Measurements from ENCODE around the gene KLF15.

DNA sequence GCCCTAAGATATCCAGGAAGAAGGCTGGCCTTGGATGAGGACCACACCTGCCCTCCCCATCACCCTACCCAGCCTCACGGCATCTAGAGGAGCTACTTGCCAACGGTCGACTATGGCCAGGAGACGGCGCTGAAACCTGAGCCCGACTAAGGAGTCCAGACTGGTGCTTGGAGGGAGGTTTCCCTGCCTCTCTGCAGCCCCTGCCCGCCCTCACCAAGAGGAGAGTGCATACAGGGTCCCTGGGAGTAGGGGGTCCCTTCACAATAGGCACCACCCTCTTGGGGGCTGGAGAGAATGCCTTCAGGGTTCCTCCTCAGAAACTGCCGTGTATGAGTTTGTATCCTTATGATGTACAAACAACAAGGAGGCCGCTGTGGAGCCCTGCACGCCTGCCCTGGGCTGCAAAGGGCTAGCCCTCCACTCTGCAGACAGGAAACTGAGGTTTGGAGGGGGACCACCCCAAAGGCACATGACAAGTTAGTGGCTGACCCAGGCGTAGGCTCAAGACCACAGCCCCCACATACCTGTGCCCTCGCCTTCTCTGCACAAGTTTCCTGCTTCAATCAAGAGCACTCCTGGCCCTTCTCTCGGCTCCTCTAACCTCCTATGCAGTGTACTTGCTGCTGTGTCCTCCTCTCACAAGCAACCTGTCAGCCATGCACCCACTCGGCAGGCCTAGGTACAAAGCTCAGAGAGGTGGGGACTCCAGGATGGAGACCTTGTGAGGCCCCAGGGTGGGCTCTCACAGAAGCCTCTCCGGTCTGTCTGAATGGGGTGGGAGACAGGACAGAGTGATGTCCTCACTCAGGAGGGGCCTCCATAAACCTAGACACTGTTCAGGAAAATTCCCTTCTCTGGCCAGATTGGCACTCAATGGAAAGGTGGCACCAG is 7.4 kb downstream of the KLF15 start:
- TF ChIP-seq ATF3 (CRISPR knock-in tag; conservative IDR thresholded peaks at IDR 0.05) (no peak), CTCF (IDR thresholded peaks at IDR 0.05) (no peak), USF2 (CRISPR knock-in tag; IDR thresholded peaks at IDR 0.05) (no peak), PRDM15 (CRISPR knock-in tag; IDR thresholded peaks at IDR 0.05) (no peak), CBFB (CRISPR knock-in tag; IDR thresholded peaks at IDR 0.05; ENCODE audit: low read depth) (no peak), NR2C2 (CRISPR knock-in tag; IDR thresholded peaks at IDR 0.05) (no peak), SMAD3 (CRISPR knock-in tag; IDR thresholded peaks at IDR 0.05; ENCODE audit: borderline replicate concordance) (no peak), NFE2L1 (CRISPR knock-in tag; IDR thresholded peaks at IDR 0.05) (no peak), MYBL2 (CRISPR knock-in tag; IDR thresholded peaks at IDR 0.05) (no peak), TCF7 (CRISPR knock-in tag; IDR thresholded peaks at IDR 0.05; ENCODE audit: low read depth) (no peak), ZNF317 (CRISPR knock-in tag; IDR thresholded peaks at IDR 0.05; ENCODE audit: borderline replicate concordance, low read depth) (no peak), ZBTB21 (CRISPR knock-in tag; IDR thresholded peaks at IDR 0.05; ENCODE audit: borderline replicate concordance) (no peak), IRF2 (CRISPR knock-in tag; IDR thresholded peaks at IDR 0.05; ENCODE audit: borderline replicate concordance, low read depth) (no peak)
- TF ChIP-seq, protein P1, sequence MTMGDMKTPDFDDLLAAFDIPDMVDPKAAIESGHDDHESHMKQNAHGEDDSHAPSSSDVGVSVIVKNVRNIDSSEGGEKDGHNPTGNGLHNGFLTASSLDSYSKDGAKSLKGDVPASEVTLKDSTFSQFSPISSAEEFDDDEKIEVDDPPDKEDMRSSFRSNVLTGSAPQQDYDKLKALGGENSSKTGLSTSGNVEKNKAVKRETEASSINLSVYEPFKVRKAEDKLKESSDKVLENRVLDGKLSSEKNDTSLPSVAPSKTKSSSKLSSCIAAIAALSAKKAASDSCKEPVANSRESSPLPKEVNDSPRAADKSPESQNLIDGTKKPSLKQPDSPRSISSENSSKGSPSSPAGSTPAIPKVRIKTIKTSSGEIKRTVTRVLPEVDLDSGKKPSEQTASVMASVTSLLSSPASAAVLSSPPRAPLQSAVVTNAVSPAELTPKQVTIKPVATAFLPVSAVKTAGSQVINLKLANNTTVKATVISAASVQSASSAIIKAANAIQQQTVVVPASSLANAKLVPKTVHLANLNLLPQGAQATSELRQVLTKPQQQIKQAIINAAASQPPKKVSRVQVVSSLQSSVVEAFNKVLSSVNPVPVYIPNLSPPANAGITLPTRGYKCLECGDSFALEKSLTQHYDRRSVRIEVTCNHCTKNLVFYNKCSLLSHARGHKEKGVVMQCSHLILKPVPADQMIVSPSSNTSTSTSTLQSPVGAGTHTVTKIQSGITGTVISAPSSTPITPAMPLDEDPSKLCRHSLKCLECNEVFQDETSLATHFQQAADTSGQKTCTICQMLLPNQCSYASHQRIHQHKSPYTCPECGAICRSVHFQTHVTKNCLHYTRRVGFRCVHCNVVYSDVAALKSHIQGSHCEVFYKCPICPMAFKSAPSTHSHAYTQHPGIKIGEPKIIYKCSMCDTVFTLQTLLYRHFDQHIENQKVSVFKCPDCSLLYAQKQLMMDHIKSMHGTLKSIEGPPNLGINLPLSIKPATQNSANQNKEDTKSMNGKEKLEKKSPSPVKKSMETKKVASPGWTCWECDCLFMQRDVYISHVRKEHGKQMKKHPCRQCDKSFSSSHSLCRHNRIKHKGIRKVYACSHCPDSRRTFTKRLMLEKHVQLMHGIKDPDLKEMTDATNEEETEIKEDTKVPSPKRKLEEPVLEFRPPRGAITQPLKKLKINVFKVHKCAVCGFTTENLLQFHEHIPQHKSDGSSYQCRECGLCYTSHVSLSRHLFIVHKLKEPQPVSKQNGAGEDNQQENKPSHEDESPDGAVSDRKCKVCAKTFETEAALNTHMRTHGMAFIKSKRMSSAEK (CRISPR knock-in tag; IDR thresholded peaks at IDR 0.05; ENCODE audit: borderline replicate concordance) = no peak

All from WTC11 (cell line).